T-helper 17 cell (primary cell): ENCODE data around the gene EHMT2. TPM values are rescaled to one million over a fixed set of nuclear protein-coding genes. Genes with fewer than 3 reads are reported as not detected.
"Not testable (repeated sequence)": the region's sequence is repeated elsewhere in the genome, so short reads cannot be mapped to it uniquely, and the experiment has no call there.

Source experiments
- ATAC-seq: fragments of 150-1000 bp; cut with Tn5 transposase; 2 replicates; pipeline ENCODE4 v1.10.0; 2021; ENCODE audit warnings: mild to moderate bottlenecking, moderate library complexity
- DNase-seq, 3 donors: peaks; one replicate each; pipeline versions ENCODE4 v3.0.0 to v3.0.0-alpha.2; 2020 to 2021
- H3K9me3 ChIP-seq: one replicate; pipeline ENCODE4 v1.7.0; 2013; ENCODE audit warnings: low read length, mild to moderate bottlenecking; ENCODE audit not compliant: control insufficient read depth, poor library complexity, severe bottlenecking
- H3K27ac Mint-ChIP-seq: one replicate; pipeline ENCODE4 v1.8.0; 2022; ENCODE audit warnings: mild to moderate bottlenecking, moderate library complexity, mixed read lengths
- H3K27me3 Mint-ChIP-seq: one replicate; pipeline ENCODE4 v1.8.0; 2022; ENCODE audit warnings: mixed read lengths
- H3K36me3 Mint-ChIP-seq: one replicate; pipeline ENCODE4 v1.8.0; 2022; ENCODE audit warnings: low read depth, mixed read lengths
- H3K4me1 Mint-ChIP-seq: one replicate; pipeline ENCODE4 v1.8.0; 2022; ENCODE audit warnings: mild to moderate bottlenecking, mixed read lengths
- H3K4me3 Mint-ChIP-seq: one replicate; pipeline ENCODE4 v1.8.0; 2022; ENCODE audit warnings: mild to moderate bottlenecking, moderate library complexity, mixed read lengths
- total RNA-seq, 4 donors: library from RNA in 2 of 4; stranded (reverse) in 2 of 4; gene quantifications; one replicate each; pipeline ENCODE4 v1.2.3 and lab custom pipeline; 2022 to 2026

The EHMT2 gene
- total RNA-seq, 2 donors from 2014 or later = 40.4 to 46.2 TPM

DNA sequence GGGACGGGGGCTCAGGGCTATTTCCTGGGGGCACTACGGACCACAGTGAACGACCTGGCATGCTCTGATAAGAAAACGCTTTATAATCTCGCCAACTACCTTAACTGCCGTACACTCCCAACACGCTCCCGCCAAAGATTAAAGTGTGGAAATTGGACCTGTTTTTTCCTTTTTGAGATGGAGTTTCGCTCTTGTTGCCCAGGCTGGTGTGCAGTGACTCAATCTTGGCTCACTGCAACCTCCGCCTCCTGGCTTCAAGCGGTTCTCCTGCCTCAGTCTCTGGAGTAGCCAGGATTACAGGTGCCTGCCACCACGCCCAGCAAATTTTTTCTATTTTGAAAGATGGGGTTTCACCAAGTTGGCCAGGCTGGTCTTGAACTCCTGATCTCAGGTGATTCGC, 18.4 kb downstream of the EHMT2 start:
- H3K36me3 Mint-ChIP-seq = peaks cover 11% of the 10 kb centered on the region
- H3K27me3 Mint-ChIP-seq = no peaks in the 10 kb centered on the region
- ATAC-seq (no peak), DNase-seq (no peak)
- peaks cover 10% of the 10 kb centered on the region for H3K4me1 Mint-ChIP-seq
- H3K4me3 Mint-ChIP-seq = no peak overlapping the region
- H3K9me3 ChIP-seq = no peaks in the 10 kb centered on the region
- no peak overlapping the region for H3K27ac Mint-ChIP-seq

- peaks cover 11% of the 10 kb centered on the region for H3K4me1 Mint-ChIP-seq
- ATAC-seq (no peak), DNase-seq (no peak)
- peak within 1 kb of the TSS; percentile 27 for H3K27ac Mint-ChIP-seq
- peaks cover 11% of the 10 kb centered on the region for H3K36me3 Mint-ChIP-seq
- no peak within 1 kb of the TSS for H3K4me3 Mint-ChIP-seq
- H3K27me3 Mint-ChIP-seq = no peaks in the 10 kb centered on the region
- no peaks in the 10 kb centered on the region for H3K9me3 ChIP-seq
Measured at GRCh38 chr6:31878726-31879125, 18.8 kb downstream of the EHMT2 start, which contains the start of gene SLC44A4. Gene SLC44A4, minus strand, starts transcription at chr6:31878997. Its CDS starts 17 bp downstream, at chr6:31878980.

GRCh38 chr6:31878222-31878621, 19.3 kb downstream of the EHMT2 start:
- DNase-seq (no peak), ATAC-seq (no peak)
- peaks cover 11% of the 10 kb centered on the region for H3K4me1 Mint-ChIP-seq
- no peak overlapping the region for H3K4me3 Mint-ChIP-seq
- no peaks in the 10 kb centered on the region for H3K27me3 Mint-ChIP-seq
- peak overlapping the region; percentile 27 for H3K27ac Mint-ChIP-seq
- peaks cover 11% of the 10 kb centered on the region for H3K36me3 Mint-ChIP-seq
- H3K9me3 ChIP-seq = no peaks in the 10 kb centered on the region

DNA sequence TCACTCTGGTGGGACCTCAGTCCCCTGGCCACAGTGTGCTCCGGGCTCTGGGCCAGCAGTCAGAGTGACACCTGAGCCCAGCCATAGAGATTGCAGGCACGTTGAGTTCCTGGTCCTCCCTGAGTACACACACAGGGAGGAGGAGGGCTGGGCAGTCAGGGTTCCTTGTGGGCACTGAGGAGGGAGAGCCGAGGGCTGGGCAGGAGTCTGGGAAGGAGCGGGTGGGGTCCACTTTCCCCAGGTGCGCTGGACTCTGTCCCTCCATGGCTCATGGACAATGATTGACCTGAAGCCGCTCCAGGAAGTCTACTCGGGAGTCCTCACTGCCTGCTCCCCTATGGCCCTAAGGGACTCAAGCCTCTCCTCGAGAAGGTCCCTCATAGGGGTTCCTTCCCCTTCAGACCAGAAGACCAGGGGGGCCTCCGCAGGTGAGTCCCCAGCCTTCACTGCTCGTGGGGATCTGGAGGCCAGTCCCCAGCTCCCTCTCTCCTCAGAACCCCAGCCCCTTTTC, 19.8 kb downstream of the EHMT2 start:
- Mint-ChIP-seq H3K27me3 (no peaks in the 10 kb centered on the region), H3K27ac (no peak overlapping the region), H3K4me3 (no peak overlapping the region), H3K36me3 (peaks cover 11% of the 10 kb centered on the region), H3K4me1 (peaks cover 11% of the 10 kb centered on the region)
- no peak for ATAC-seq
- H3K9me3 ChIP-seq = no peaks in the 10 kb centered on the region
- no peak for DNase-seq

DNA sequence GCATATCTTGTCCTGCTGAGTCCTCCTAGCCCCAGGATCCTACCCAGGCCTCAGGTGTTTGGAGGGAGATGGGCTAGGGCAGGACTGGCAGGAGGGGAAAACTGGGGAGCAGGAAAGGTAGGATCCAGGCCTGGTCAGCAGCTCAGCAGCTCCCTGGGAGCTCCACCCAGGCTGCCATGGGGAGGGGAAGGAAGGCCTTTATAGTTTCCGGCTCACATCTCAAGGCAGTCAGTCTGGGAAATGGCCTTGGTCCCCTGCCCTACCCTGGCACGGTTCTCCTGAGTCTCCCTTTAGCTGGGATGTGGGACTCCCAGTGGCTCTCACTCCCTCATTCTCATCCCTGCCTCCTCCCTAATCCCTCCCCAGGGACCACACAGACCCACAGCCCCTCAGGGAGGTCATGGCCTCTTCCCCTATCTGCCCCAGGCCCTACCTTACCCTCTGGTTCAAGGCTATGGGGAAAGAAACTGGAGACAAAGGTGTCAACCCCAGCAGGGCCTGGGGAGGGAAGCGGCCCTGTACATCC, 20.3 kb downstream of the EHMT2 start:
- no peak for DNase-seq
- no peaks in the 10 kb centered on the region for H3K9me3 ChIP-seq
- peaks cover 7% of the 10 kb centered on the region for H3K36me3 Mint-ChIP-seq
- ATAC-seq = no peak
- no peak overlapping the region for H3K4me3 Mint-ChIP-seq
- no peaks in the 10 kb centered on the region for H3K27me3 Mint-ChIP-seq
- peaks cover 11% of the 10 kb centered on the region for H3K4me1 Mint-ChIP-seq
- H3K27ac Mint-ChIP-seq = no peak overlapping the region

GRCh38 chr6:31876357-31876756, 21.1 kb downstream of the EHMT2 start:
- DNase-seq (no peak), ATAC-seq (no peak)
- Mint-ChIP-seq H3K27ac (no peak overlapping the region), H3K4me1 (peaks cover 14% of the 10 kb centered on the region), H3K4me3 (no peak overlapping the region), H3K36me3 (peaks cover 5% of the 10 kb centered on the region), H3K27me3 (no peaks in the 10 kb centered on the region)
- H3K9me3 ChIP-seq = no peaks in the 10 kb centered on the region

- Mint-ChIP-seq H3K4me3 (no peak overlapping the region), H3K4me1 (peaks cover 14% of the 10 kb centered on the region)
Measured at GRCh38 chr6:31875877-31876276, 21.6 kb downstream of the EHMT2 start.

GRCh38 chr6:31874836-31875572, 22.5 kb downstream of the EHMT2 start:
- DNase-seq = no peak
- no peaks in the 10 kb centered on the region for H3K36me3 Mint-ChIP-seq
- no peak overlapping the region for H3K4me3 Mint-ChIP-seq
- H3K27ac Mint-ChIP-seq = peak overlapping the region; percentile 47
- no peaks in the 10 kb centered on the region for H3K27me3 Mint-ChIP-seq
- ATAC-seq = no peak
- no peaks in the 10 kb centered on the region for H3K9me3 ChIP-seq
- peaks cover 14% of the 10 kb centered on the region for H3K4me1 Mint-ChIP-seq

More at GRCh38 chr6:31875877-31876276, 21.6 kb downstream of the EHMT2 start:
- DNase-seq (no peak), ATAC-seq (no peak)
- H3K9me3 ChIP-seq = no peaks in the 10 kb centered on the region
- no peaks in the 10 kb centered on the region for H3K27me3 Mint-ChIP-seq
- H3K27ac Mint-ChIP-seq = peak overlapping the region; percentile 47
- peaks cover under 1% of the 10 kb centered on the region for H3K36me3 Mint-ChIP-seq

- no peaks in the 10 kb centered on the region for H3K9me3 ChIP-seq
- Mint-ChIP-seq H3K4me1 (peaks cover 13% of the 10 kb centered on the region), H3K27me3 (no peaks in the 10 kb centered on the region), H3K27ac (no peak overlapping the region), H3K4me3 (no peak overlapping the region), H3K36me3 (no peaks in the 10 kb centered on the region)
- ATAC-seq (no peak), DNase-seq (no peak)
Measured at GRCh38 chr6:31874084-31874670, 23.3 kb downstream of the EHMT2 start.

DNA sequence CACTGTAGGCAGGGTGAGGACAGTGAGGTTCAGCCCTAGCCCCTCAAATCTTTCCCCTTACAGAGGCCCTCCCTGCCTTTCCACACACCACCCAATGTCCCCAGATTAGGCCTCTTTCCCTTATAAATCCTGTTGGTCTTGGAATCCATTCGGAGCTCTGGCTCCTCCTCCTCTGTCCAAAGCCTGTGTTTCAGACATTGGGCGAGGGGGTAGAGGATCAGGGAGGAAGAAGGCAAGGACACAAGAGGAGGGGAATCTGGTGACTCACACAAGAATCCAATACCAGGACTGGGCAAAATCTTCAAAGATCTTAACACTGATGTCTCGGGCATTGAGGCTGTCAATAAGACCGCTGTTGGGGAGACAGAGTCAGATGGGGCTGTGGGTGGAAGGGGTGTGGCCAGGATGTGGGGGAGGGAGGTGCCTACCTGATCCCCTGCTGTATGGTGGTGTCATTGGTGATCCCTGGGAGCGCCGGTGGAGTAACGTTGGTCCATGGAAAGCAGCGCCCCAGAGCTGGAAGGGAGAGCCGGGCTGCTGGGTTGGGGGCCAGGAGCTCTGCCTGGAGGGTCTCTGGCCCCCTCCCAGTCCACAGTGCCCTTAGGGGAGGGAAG, 26.3 kb downstream of the EHMT2 start:
- Mint-ChIP-seq H3K27ac (no peak overlapping the region), H3K4me1 (peaks cover 11% of the 10 kb centered on the region), H3K27me3 (no peaks in the 10 kb centered on the region), H3K4me3 (no peak overlapping the region), H3K36me3 (no peaks in the 10 kb centered on the region)
- DNase-seq (no peak), ATAC-seq (no peak)
- no peaks in the 10 kb centered on the region for H3K9me3 ChIP-seq

- Mint-ChIP-seq H3K4me3 (no peak overlapping the region), H3K27me3 (no peaks in the 10 kb centered on the region), H3K4me1 (peaks cover 11% of the 10 kb centered on the region), H3K36me3 (no peaks in the 10 kb centered on the region), H3K27ac (no peak overlapping the region)
- no peaks in the 10 kb centered on the region for H3K9me3 ChIP-seq
- DNase-seq (no peak), ATAC-seq (no peak)
Measured at GRCh38 chr6:31870385-31870921, 27.0 kb downstream of the EHMT2 start.

GRCh38 chr6:31869343-31869742, 28.2 kb downstream of the EHMT2 start:
- H3K4me1 Mint-ChIP-seq = peaks cover 14% of the 10 kb centered on the region
- ATAC-seq = no peak
- H3K27me3 Mint-ChIP-seq = no peaks in the 10 kb centered on the region
- H3K9me3 ChIP-seq = no peaks in the 10 kb centered on the region
- H3K27ac Mint-ChIP-seq = no peak overlapping the region
- no peak overlapping the region for H3K4me3 Mint-ChIP-seq
- H3K36me3 Mint-ChIP-seq = no peaks in the 10 kb centered on the region
- no peak for DNase-seq

DNA sequence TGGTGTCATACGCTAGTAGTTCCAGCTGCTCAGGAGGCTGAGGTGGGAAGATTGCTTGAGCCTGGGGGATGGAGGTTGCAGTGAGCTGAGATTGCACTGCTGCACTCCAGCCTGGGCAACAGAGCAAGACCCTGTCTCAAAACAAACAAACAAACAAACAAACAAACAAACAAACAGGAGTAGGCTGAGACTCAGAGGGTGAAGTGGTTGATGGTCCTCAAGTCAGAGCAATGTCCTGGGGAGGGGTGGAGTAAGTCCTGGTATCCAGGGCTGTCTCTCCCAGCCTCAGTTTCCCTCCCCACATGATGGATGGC, 28.9 kb downstream of the EHMT2 start:
- DNase-seq, H3K9me3 ChIP-seq, H3K27me3 Mint-ChIP-seq, H3K4me3 Mint-ChIP-seq, H3K36me3 Mint-ChIP-seq, H3K27ac Mint-ChIP-seq, ATAC-seq: not testable (repeated sequence)
- peaks cover 10% of the 10 kb centered on the region for H3K4me1 Mint-ChIP-seq
